ENCODE measurements around the gene PHLPP1.

DNA sequence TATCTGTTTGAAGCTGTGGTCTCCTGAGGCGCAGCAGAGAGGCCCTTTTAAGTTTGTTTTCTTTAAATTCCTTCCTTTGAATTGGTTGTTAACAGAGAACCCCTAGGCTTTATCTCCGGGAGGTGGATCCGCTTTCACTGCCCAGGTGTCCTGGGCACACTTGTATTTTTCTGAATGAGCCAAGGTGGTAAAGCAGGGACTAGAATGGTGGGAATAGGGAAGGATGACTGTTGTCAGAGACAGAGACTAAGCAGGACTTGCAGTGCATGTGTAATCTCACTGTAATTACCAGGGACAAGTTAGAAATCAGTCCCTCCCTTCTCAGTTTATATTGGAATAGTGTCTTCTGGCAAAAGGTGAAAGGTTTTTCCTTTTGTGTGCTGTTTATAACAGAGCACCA lies 72.8 kb downstream of the PHLPP1 start:
- no peak for TF ChIP-seq RAD21 (IDR thresholded peaks at IDR 0.05; ENCODE audit: low read length)
- no peak for TF ChIP-seq CEBPB (IDR thresholded peaks at IDR 0.05; ENCODE audit: low read depth, low read length)
- TF ChIP-seq, protein P1, sequence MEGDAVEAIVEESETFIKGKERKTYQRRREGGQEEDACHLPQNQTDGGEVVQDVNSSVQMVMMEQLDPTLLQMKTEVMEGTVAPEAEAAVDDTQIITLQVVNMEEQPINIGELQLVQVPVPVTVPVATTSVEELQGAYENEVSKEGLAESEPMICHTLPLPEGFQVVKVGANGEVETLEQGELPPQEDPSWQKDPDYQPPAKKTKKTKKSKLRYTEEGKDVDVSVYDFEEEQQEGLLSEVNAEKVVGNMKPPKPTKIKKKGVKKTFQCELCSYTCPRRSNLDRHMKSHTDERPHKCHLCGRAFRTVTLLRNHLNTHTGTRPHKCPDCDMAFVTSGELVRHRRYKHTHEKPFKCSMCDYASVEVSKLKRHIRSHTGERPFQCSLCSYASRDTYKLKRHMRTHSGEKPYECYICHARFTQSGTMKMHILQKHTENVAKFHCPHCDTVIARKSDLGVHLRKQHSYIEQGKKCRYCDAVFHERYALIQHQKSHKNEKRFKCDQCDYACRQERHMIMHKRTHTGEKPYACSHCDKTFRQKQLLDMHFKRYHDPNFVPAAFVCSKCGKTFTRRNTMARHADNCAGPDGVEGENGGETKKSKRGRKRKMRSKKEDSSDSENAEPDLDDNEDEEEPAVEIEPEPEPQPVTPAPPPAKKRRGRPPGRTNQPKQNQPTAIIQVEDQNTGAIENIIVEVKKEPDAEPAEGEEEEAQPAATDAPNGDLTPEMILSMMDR (conservative IDR thresholded peaks at IDR 0.05; ENCODE audit: low read depth, low read length), result no peak
- TF ChIP-seq RFX5 (IDR thresholded peaks at IDR 0.05; ENCODE audit: low read depth, low read length), result no peak
- no peak for TF ChIP-seq POLR2A (IDR thresholded peaks at IDR 0.05; ENCODE audit: low read depth, low read length)
- TF ChIP-seq MAZ (IDR thresholded peaks at IDR 0.05; ENCODE audit: borderline replicate concordance, low read depth, low read length), result no peak
- no peak for TF ChIP-seq BHLHE40 (IDR thresholded peaks at IDR 0.05; ENCODE audit: low read depth, low read length)

All from IMR-90 (cell line).